ENCODE measurements around the gene TRIM7.

Gene TRIM7

GRCh38 chr5:181222630-181223057 is 17.6 kb upstream of the TRIM7 start:
- DNase-seq (ENCODE audit: insufficient read length, low spot score) (no peak), FAIRE-seq (no peak)
- TF ChIP-seq CTCF (IDR thresholded peaks at IDR 0.05; ENCODE audit: insufficient read depth, missing control alignments) = no peak

GRCh38 chr5:181221792-181222629 is 17.0 kb upstream of the TRIM7 start:
- no peak for DNase-seq (ENCODE audit: insufficient read length, low spot score)
- TF ChIP-seq CTCF (IDR thresholded peaks at IDR 0.05; ENCODE audit: insufficient read depth, missing control alignments) = no peak
- FAIRE-seq = no peak

- FAIRE-seq (no peak), DNase-seq (ENCODE audit: insufficient read length, low spot score) (no peak)
- no peak for TF ChIP-seq CTCF (IDR thresholded peaks at IDR 0.05; ENCODE audit: insufficient read depth, missing control alignments)
Observed at GRCh38 chr5:181221105-181221791, 16.3 kb upstream of the TRIM7 start.

GRCh38 chr5:181220178-181220515 is 15.2 kb upstream of the TRIM7 start:
- DNase-seq (ENCODE audit: insufficient read length, low spot score) (no peak), FAIRE-seq (no peak)
- TF ChIP-seq CTCF (IDR thresholded peaks at IDR 0.05; ENCODE audit: insufficient read depth, missing control alignments) = no peak

GRCh38 chr5:181219262-181220177 is 14.5 kb upstream of the TRIM7 start:
- FAIRE-seq = no peak
- no peak for TF ChIP-seq CTCF (IDR thresholded peaks at IDR 0.05; ENCODE audit: insufficient read depth, missing control alignments)
- DNase-seq (ENCODE audit: insufficient read length, low spot score) = no peak

- no peak for DNase-seq (ENCODE audit: insufficient read length, low spot score)
- no peak for FAIRE-seq
- no peak for TF ChIP-seq CTCF (IDR thresholded peaks at IDR 0.05; ENCODE audit: insufficient read depth, missing control alignments)
Observed at GRCh38 chr5:181218795-181219124, 13.8 kb upstream of the TRIM7 start.

Data from D721Med (cell line).